ENCODE data around the gene KCNE4.

The KCNE4 gene, protein sequence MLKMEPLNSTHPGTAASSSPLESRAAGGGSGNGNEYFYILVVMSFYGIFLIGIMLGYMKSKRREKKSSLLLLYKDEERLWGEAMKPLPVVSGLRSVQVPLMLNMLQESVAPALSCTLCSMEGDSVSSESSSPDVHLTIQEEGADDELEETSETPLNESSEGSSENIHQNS

GRCh38 chr2:223051693-223052289, at the start of gene KCNE4:
Gene KCNE4 (plus strand): TSS chr2:223052190. CDS start chr2:223052831, 641 bp downstream.
- DNase-seq (ENCODE audit: low read depth) = no peak

DNA sequence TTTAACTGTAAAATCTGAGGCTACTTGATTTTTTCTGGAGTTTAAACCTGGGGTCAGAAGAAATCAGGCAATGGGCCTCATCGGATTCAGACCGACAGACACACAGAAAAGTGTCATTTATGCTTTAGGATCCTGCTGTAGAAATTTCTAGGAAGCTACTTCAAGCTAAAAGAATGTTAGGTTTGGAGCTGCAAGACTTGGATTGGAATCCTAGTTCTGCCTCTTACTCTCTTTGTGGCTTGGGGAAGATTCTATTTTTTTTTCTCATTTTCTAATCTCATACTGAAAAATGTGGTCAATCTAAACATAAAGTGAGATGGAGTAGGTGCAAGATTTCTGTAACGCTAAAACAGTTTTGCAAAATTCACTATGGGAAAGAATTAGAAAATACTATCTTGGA, 48.8 kb upstream of the KCNE4 start:
- no peak for DNase-seq (ENCODE audit: low read depth)

GRCh38 chr2:223005496-223005895, 46.5 kb upstream of the KCNE4 start:
- no peak for DNase-seq (ENCODE audit: low read depth)

- DNase-seq (ENCODE audit: low read depth) = no peak
Observed at GRCh38 chr2:223007531-223007930, 44.5 kb upstream of the KCNE4 start.

DNA sequence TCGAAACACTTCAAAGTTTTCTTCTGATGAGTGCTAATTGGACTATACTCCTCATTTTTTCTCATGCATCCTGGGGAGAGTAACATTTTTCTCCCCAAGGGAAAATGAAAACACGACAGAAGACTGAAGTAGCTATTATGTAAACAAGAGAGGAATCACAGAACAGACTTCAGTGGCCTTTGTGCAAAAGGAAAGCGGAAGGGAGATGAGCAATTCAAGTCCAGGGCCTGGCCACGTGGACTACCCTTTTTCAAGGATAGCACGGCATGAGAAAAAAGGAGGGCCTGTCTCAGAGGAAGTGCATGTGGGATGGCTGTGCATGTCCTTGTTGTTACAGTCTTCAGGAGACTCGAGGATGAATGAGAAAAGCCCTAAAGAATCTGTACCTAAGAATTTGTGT, 43.8 kb upstream of the KCNE4 start:
- no peak for DNase-seq (ENCODE audit: low read depth)

DNA sequence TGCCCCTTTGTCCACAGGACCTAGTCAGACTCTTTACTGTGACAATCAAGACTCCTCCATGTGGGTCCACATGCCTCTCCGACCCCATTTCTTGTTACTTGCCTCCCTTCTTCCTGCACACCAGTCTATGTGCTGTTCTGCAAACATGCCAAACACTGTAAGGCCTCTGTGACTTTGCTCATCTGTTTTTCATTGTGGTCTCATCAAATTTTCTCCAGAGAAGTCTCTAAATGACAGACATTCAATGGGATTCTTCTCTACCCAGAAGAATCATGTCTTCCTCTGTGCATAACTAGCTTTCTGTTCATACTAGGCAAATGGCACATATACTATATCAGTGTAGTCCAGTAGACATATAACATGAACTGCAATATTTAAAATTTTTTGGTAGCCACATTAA, 43.0 kb upstream of the KCNE4 start:
- no peak for DNase-seq (ENCODE audit: low read depth)

DNA sequence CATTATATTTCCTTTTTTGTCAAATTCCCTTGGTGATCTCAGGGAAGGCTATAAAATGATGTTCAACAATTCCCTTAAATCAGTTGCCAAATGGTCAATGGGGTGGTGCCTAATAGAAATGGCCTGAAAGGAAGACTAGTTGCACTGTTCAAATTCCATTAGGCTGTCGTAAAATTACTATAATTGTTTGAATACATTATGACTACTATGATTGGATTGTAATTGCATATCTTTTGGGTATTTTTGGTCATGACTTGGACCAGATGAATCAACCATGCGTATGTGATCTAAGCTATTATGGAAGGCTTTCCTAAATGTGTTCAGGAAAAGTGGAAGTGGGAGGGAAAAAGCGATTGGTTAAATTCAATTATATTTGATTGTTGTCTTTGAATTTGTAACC, 41.3 kb upstream of the KCNE4 start:
- no peak for DNase-seq (ENCODE audit: low read depth)

GRCh38 chr2:223012291-223012690, 39.7 kb upstream of the KCNE4 start:
- no peak for DNase-seq (ENCODE audit: low read depth)

GRCh38 chr2:223019390-223019930, 32.5 kb upstream of the KCNE4 start:
- no peak for DNase-seq (ENCODE audit: low read depth)

- DNase-seq (ENCODE audit: low read depth) = no peak
Observed at GRCh38 chr2:223019987-223020717, 31.8 kb upstream of the KCNE4 start.

DNA sequence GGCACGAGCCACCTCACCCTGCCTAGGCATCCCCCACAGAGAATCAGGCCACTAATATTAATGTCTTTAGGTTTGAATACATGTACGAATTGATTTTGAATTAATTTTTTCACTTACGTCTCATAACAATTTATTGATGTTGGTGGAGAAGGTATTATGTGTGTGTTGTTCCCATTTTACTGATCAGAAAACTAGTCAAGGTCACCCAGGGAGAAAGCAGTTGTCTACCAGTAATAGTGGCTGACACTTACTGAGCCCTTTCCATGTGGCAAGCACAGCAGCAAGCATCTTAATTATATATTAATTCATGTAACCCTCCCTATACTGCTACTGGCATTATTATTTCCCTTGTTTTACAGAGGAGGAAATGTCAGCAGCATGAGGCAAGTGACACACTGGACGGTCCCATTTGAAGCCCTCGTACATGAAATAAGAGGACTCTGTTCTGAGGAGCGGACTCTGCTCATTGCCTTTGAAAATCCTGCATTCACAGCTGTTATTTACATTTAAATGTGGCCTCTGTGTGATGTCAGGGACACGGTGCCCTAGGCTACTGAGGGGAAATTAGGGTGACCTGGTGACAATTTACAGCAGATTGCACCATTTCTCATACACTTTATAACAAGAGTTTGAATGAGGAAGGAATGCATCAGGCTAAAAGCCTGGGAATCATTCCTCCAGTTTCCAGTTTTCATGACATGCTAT, 30.9 kb upstream of the KCNE4 start:
- no peak for DNase-seq (ENCODE audit: low read depth)

GRCh38 chr2:223026357-223027110, 25.5 kb upstream of the KCNE4 start:
- DNase-seq (ENCODE audit: low read depth) = no peak

DNA sequence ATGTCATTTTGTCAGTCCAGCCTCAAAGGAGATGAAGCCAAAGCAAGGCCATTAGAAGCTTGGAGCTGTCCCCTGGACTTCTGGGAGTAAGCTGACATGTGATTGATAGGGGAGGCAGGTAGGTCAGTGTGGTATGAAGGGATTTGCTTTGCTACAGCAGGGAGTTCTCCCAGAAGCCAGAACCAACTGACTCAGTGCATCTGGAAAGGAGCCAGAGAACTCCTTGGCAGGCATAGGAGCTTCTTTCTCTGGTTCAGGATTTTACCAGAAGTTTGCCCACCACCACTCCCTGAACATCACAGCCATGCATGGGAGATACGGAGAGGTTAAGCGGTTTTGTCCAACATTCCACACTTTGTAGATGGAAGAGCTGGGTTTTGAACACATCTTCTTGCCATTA, 24.5 kb upstream of the KCNE4 start:
- no peak for DNase-seq (ENCODE audit: low read depth)

DNA sequence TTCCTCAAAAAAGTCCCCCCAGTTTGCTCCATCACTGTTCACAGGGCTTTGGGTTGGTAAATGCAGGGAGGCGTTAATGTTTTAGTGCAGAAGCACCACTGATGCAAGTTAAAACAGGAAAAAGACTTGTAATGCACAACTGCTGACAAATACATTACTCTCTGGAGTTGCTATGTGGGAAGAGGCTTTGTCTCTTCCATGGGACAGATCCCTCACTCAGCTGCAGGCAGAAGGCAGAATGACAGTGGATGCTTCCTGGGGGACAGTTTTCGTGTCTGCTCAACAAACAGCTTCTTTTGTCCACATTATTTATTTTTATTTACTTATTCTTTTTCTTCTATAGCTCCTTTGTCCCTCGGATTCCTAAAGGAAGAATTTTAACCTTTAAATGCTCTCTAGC, 22.7 kb upstream of the KCNE4 start:
- DNase-seq (ENCODE audit: low read depth) = no peak

- DNase-seq (ENCODE audit: low read depth) = no peak
Observed at GRCh38 chr2:223032187-223033142, 19.5 kb upstream of the KCNE4 start.

DNA sequence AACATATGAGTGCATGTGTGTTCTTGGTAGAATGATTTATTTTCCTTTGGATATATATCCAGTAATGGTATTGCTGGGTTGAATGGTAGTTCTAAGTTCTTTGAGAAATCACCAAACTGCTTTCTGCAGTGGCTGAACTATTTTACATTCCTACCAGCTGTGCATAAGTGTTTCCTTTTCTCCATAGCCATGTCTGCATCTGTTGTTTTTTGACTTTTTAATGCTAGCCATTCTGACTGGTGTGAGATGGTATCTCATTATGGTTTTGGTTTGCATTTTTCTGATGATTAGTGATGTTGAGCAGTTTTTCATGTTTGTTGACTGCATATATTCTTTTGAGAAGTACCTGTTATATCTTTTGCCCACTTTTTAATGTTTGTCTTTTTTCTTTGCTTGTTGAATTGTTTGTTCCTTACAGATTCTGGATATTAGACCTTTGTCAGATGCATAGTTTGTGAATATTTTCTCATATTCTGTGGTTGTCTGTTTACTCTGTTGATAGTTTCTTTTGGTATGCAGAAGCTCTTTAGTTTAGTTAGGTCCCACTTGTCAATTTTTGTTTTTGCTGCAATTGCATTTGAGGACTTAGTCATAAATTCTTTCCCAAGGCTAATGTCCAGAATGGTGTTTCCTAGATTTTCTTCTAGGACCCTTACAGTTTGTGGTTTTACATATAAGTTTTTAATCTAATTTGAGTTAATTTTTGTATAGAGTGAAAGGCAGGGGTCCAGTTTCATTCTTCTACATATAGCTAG, 17.6 kb upstream of the KCNE4 start:
- DNase-seq (ENCODE audit: low read depth) = no peak

- DNase-seq (ENCODE audit: low read depth) = no peak
Observed at GRCh38 chr2:223036790-223037444, 15.1 kb upstream of the KCNE4 start.

- DNase-seq (ENCODE audit: low read depth) = no peak
Observed at GRCh38 chr2:223037445-223037800, 14.6 kb upstream of the KCNE4 start.

GRCh38 chr2:223039618-223040017, 12.4 kb upstream of the KCNE4 start:
- no peak for DNase-seq (ENCODE audit: low read depth)

GRCh38 chr2:223040527-223040926, 11.5 kb upstream of the KCNE4 start:
- DNase-seq (ENCODE audit: low read depth) = no peak

Data from activated gamma-delta T cell treated with anti-CD3 and anti-CD28 coated beads, Interleukin-2, amount 50 U/mL, for 16 hours (primary cell).